HAP-1 (cell line): Measurements from ENCODE around the gene TRAM2.

ENCODE experiments used
- DNase-seq, 2 experiments: peaks; one replicate each; pipeline ENCODE4 v3.0.0-alpha.2; 2016 to 2020; ENCODE audit warnings: low spot score in 2 of 2
- H3K27me3 ChIP-seq: fragments of 250-450 bp; sonication (Bioruptor Pico); 2 replicates; pipeline ENCODE4 v1.5.1; 2020; ENCODE audit warnings: low read depth, mild to moderate bottlenecking, moderate library complexity
- H3K36me3 ChIP-seq: fragments of 250-450 bp; sonication (Bioruptor Pico); replicated peaks from 2 replicates; pipeline ENCODE4 v1.5.1; 2020; ENCODE audit warnings: mild to moderate bottlenecking
- H3K4me1 ChIP-seq: fragments of 250-450 bp; sonication (Bioruptor Pico); 2 replicates; pipeline ENCODE4 v1.5.1; 2020; ENCODE audit warnings: mild to moderate bottlenecking
- H3K4me3 ChIP-seq: fragments of 250-450 bp; sonication (Bioruptor Pico); 2 replicates; pipeline ENCODE4 v1.5.1; 2020; ENCODE audit warnings: mild to moderate bottlenecking, moderate library complexity
- H3K9me3 ChIP-seq: fragments of 250-450 bp; sonication (Bioruptor Pico); 2 replicates; pipeline ENCODE4 v1.5.1; 2020; ENCODE audit warnings: mild to moderate bottlenecking, moderate library complexity
- in situ Hi-C: fragments of 300-500 bp; cut with MboI; formaldehyde crosslinking; loops from 3 replicates; pipeline ENCODE4 v1.14.3; 2020; ENCODE audit warnings: low sequenced_read_pairs, inconsistent platforms, mixed read lengths

Gene TRAM2

DNA sequence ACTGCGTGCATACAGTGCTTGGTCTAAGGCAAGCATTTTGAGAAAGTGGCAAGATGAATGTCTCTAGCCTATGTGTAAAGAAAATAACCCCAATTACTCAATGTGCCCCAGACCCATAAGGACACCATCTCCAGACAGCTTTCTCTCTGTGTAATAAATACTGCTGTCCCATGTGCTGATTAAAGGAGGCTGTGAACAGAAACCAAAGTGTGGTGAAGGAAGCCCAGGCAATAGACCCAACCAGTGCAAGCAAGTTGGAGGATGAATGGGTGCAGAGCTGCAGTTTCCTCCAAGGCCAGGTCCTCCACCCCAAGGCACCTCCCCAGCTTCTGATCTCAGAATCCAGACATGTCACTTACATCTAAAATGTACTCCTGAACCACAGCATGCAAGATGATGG, 60.6 kb downstream of the TRAM2 start:
- H3K9me3 ChIP-seq, result no peaks in the 10 kb centered on the region
- no peak overlapping the region for H3K4me3 ChIP-seq
- 0 out of 2 replicates have a peak, but pooled peaks cover 3% of the 10 kb centered on the region for H3K36me3 ChIP-seq
- no peaks in the 10 kb centered on the region for H3K4me1 ChIP-seq
- in situ Hi-C loops, result no loop called here
- no peak for DNase-seq
- H3K27me3 ChIP-seq, result no peaks in the 10 kb centered on the region

DNA sequence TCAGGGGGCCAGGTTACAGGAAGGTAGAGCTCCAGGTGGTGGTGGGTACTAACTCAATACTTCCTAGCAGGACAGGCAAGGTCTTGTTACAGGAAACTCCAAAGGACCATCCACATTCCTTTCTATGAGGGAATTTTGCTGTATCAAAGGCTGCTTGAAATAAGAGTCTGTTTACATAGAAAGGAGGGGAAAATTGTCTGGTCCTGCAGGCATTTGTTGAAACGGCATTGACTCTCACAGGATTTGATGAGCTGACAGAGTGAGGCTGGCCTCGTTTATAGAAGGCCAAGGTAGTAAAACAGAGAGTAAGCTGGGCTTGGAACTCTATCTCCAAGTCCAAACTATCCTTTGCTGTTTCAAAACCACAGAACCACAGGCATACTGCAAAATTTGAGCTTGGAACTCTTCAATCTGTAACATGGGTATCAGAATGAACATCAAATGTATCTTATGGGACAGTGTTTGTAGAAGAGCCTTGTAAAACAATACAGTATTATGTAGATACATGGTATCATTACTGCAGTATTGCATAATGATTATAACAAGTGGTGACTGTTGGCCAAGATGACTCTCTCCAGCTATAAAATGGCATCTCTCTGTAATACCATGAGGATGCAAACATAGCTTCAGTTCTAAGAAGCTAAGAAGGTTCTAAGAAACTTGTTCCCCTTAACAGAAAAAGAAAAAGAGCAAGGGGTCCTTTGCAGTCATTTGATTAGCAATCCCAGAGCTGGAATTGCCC, 61.5 kb downstream of the TRAM2 start:
- Histone ChIP-seq H3K36me3 (peaks cover 8% of the 10 kb centered on the region; the same call in 1 of the 2 replicates), H3K4me3 (no peak overlapping the region), H3K4me1 (peaks cover 4% of the 10 kb centered on the region), H3K27me3 (no peaks in the 10 kb centered on the region), H3K9me3 (no peaks in the 10 kb centered on the region)
- in situ Hi-C loops, result no loop called here
- no peak for DNase-seq

DNA sequence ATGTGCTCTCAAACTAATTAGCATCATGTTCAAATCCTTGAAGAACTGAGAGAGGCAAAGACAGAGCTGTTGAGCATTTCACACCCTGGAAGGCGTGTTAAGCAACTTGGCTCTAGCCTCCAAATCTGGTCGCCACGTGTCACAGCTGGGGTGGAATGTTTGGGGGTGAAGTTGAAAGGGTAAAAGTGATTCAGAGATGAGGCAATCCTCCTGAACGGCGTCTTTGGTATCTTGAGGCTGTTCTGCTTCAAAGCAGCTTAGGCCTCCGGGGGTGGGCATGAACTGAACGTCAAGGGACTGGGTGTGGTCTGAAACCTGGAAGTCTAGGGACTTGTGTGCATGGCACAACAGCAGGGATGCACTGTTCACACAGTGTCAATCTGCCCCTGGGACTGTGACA, 62.3 kb downstream of the TRAM2 start:
- Histone ChIP-seq H3K9me3 (no peaks in the 10 kb centered on the region), H3K4me1 (peaks cover 12% of the 10 kb centered on the region), H3K27me3 (no peaks in the 10 kb centered on the region), H3K36me3 (peaks cover 14% of the 10 kb centered on the region), H3K4me3 (no peak overlapping the region)
- in situ Hi-C loops, result no loop called here
- no peak for DNase-seq

DNA sequence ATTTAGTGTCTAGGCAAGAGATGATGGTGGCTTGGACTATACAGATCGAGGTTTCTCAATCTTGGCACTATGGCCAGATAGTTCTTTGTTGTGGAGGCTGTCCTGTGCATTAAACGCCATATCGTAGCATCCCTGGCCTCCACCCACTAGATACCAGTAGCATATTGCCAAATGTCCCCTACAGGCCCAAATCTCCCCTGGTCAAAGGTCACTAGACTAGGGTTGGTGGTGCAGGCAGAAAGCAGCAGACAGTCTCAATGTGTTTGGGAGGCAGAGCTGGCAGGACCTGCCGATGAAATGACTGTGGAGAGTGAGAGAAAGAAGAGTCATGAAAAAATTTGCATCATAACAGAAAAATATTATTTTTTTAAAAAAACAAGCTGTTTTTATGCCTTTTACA, 63.0 kb downstream of the TRAM2 start:
- in situ Hi-C loops, result no loop called here
- Histone ChIP-seq H3K36me3 (peaks cover 20% of the 10 kb centered on the region), H3K9me3 (no peaks in the 10 kb centered on the region), H3K4me3 (no peak overlapping the region), H3K4me1 (peaks cover 12% of the 10 kb centered on the region), H3K27me3 (no peaks in the 10 kb centered on the region)
- no peak for DNase-seq

DNA sequence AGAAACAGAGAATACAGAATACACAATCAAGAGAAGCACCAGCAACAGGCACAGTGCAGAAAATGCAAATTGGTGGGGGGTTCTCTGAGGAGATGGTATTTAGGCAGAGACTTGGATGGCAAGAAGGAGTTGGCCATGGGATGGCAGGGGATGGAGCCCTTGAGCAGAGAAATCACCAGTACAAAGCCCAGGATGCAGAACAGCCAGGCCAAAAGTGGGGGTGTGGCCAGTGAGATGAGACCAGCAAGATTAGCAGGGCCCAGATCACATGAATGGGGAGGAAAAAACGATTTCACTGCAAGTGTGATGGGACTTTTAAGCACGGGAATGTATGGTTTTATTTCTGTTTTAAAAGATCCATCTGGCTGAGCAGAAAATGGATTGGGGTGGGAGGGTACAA, 63.4 kb downstream of the TRAM2 start:
- H3K36me3 ChIP-seq, result peaks cover 23% of the 10 kb centered on the region
- H3K27me3 ChIP-seq, result no peaks in the 10 kb centered on the region
- no peak for DNase-seq
- H3K4me3 ChIP-seq, result no peak overlapping the region
- H3K9me3 ChIP-seq, result no peaks in the 10 kb centered on the region
- in situ Hi-C loops, result no loop called here
- H3K4me1 ChIP-seq, result peaks cover 12% of the 10 kb centered on the region

DNA sequence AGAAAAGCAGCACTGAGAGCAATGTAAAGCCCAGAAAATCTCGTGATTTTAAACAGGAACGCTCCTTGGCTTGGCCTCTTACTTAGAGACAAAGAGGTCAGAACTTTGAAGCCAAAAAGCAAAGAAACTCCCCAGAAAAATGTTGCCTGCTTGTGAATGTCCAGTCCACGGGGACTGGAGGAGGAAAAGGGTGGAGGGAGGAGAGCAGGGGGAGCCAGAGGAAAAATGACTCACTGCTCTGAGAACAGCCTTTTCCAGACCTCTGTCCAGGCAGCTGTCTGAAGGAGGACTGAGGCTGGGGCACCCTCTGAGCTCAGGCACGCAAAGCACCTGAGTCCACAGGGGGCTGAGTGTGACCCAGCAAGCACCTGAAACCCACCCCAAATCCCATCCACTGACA, 64.7 kb downstream of the TRAM2 start:
- no peak for DNase-seq
- no peaks in the 10 kb centered on the region for H3K9me3 ChIP-seq
- in situ Hi-C loops, result no loop called here
- H3K4me1 ChIP-seq, result peaks cover 12% of the 10 kb centered on the region
- no peak overlapping the region for H3K4me3 ChIP-seq
- H3K36me3 ChIP-seq, result peaks cover 27% of the 10 kb centered on the region
- H3K27me3 ChIP-seq, result no peaks in the 10 kb centered on the region

DNA sequence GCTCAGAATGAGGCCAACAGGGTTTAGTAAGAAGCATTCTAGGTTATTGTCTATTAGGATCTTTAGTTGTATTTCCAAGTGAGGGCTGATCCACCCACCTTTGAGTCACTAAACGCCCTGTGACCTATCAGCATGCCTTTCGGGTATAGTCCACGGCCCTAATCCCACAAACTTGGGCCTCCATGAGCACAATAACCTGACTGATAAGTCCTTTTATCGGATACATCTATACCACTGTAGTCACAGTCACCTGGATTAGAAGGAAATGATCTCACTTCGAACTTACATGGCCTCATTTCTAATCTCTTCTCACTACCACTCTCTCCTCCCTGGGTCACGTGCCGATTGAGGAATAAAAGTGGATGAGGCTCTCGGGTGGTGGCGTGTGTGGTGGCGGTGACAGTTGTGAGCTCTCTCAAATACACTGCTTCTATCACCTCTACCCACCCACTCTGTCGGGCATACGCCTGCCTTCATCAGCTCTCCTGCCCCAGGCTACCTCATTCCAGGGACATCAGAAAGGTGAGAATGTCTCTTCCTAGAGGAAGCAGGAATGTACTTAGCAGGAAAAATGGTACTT, 65.2 kb downstream of the TRAM2 start:
- no peaks in the 10 kb centered on the region for H3K27me3 ChIP-seq
- no peak overlapping the region for H3K4me3 ChIP-seq
- in situ Hi-C loops, result no loop called here
- peaks cover 12% of the 10 kb centered on the region for H3K4me1 ChIP-seq
- H3K9me3 ChIP-seq, result no peaks in the 10 kb centered on the region
- H3K36me3 ChIP-seq, result peaks cover 27% of the 10 kb centered on the region
- DNase-seq, result no peak

DNA sequence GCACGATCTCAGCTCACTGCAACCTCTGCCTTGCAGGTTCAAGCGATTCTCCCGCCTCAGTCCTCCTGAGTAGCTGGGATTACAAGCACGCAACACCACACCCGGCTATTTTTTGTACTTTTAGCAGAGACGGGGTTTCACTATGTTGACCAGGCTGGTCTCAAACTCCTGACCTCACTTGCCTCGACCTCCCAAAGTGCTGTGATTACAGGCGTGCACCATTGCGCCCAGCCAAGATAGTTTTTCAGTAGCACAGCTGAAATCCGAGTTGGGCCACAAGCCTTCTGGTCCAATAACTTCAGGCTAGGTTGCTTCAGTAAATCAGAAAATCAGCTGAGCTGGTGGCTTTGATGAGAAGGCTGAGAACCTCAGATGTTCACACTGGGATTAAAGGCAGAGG, 65.7 kb downstream of the TRAM2 start:
- Histone ChIP-seq H3K9me3 (no peaks in the 10 kb centered on the region), H3K4me1 (peaks cover 12% of the 10 kb centered on the region), H3K36me3 (peaks cover 27% of the 10 kb centered on the region), H3K4me3 (no peak overlapping the region), H3K27me3 (no peaks in the 10 kb centered on the region)
- no peak for DNase-seq
- in situ Hi-C loops, result no loop called here

DNA sequence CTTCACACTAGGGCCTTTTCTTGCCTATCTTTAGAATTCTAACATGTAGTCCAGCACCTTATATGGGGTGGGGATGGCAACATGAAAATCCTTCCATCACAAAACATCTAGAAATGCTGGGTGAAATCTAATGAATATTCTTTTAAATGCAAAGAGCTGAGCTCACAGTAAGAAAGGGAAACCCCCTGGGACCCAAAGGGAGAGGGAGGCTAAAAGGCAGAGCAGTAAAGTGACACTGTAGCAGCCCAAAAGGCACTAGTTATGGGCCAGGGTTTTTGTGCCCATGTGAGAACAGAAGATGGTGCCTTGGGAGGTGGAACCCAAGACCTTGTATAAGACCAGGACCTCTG, 66.7 kb downstream of the TRAM2 start:
- Histone ChIP-seq H3K27me3 (no peaks in the 10 kb centered on the region), H3K4me1 (peaks cover 12% of the 10 kb centered on the region), H3K9me3 (no peaks in the 10 kb centered on the region), H3K4me3 (no peak overlapping the region), H3K36me3 (peaks cover 27% of the 10 kb centered on the region)
- DNase-seq, result peak; percentile 73 to 74
- in situ Hi-C loops, result no loop called here

DNA sequence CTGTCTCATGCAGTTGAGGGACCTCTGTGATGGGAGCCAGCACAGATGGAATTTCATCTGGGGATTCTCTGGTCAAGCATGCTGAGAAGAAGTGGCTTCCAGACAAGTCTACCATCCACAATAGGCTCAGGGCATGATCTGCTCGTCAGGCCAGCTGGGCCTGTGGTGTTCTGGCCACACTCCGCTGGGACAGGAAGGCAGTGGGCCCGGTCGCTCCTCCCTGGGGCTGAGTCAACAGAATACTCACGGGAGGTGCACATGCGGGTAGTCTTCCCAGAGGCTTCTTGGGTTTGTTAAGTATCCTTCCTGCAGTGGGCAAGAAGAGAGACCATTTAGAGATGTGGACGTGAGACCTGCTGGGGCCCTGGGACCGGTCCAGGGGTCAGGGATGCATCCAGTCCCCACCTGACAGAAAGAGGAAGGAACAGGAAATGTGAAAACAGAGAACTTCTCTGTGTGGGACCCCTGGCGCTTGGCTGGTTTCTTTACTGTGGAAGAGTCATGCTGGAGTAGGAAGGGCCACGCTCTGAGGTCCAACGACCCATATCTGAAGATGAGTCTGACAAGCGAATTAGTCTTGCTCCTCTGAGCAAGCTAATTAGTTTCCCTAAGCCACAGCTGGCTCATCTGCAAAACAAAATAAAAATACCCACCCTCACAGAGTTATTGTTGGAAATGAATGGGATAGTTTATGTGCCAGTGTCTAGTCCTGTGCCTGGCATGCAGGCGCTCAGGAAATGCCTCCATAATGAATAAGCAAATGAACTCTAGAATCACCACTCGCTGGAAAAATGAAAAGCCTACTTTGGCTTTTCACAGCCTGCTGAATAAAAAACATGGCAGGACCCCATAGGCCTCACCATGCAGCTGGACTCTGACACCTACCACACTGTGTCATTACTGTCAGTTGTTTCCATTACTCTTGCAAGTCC, 67.3 kb downstream of the TRAM2 start:
- H3K36me3 ChIP-seq, result peaks cover 27% of the 10 kb centered on the region
- H3K4me1 ChIP-seq, result peaks cover 12% of the 10 kb centered on the region
- no peaks in the 10 kb centered on the region for H3K27me3 ChIP-seq

DNA sequence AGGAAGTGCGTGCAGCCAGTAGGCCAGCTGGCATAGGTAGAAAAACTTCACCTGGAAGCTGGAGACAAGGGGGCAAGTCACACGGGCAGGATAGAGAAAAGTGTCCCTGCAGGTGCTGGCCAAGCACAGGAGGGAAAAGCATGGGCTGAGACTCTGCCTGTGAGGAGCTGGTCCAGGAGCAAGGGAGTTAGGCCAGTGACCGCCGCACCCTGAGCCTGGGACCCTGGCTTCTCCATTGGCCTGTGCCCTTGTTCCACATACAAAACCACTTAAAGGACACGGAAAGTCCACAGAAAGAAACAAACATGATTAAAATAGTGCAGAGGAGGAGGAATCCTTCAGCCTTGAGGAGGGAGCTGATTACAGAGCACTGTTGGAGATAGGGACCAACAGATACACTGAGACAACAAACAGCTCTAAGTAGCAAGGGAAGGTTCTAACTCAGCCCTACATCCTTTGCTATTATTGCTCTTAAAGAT, 68.6 kb downstream of the TRAM2 start:
- Histone ChIP-seq H3K4me3 (no peak overlapping the region), H3K36me3 (peaks cover 24% of the 10 kb centered on the region), H3K27me3 (no peaks in the 10 kb centered on the region), H3K9me3 (no peaks in the 10 kb centered on the region), H3K4me1 (peaks cover 17% of the 10 kb centered on the region)
- in situ Hi-C loops, result no loop called here
- DNase-seq, result no peak

More for the DNA sequence above, 67.3 kb downstream of the TRAM2 start:
- H3K9me3 ChIP-seq, result no peaks in the 10 kb centered on the region
- DNase-seq, result no peak
- H3K4me3 ChIP-seq, result no peak overlapping the region
- in situ Hi-C loops, result no loop called here

DNA sequence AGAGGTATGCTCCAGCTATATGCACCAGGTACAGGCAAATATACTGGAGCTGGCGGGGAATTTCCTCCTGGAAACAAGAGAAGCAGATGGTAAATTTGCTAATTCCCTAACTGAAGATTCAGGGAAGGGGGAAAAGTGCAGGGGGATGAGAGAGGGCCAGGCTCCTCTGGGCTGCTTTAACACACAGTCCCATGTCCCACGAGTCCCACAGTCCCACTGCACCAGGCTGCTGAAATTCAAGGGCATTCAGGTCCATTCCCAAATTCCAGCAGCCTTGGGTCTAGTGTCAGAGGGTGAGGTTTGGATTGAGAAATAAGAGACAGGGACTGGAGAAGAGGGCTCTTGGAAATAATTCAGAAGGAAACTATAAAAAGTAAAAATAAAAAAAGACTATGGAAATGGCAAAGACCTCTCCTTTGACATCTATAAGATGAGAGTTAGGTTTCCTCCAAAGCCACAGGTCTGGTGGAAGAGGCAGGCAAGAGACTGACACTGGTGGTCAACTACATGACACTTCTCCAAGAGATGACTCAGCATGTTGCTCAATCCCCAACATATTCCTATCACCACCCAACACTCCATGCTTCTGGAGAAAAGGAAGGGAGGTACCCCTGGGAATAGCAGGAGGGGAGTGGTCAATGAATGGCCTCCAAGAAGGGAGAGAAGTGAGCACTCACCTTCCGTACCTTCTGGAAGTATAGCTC, 69.2 kb downstream of the TRAM2 start:
- peaks cover 17% of the 10 kb centered on the region for H3K4me1 ChIP-seq
- H3K27me3 ChIP-seq, result no peaks in the 10 kb centered on the region
- in situ Hi-C loops, result no loop called here
- H3K4me3 ChIP-seq, result no peak overlapping the region
- DNase-seq, result no peak
- H3K9me3 ChIP-seq, result no peaks in the 10 kb centered on the region
- peaks cover 24% of the 10 kb centered on the region for H3K36me3 ChIP-seq

DNA sequence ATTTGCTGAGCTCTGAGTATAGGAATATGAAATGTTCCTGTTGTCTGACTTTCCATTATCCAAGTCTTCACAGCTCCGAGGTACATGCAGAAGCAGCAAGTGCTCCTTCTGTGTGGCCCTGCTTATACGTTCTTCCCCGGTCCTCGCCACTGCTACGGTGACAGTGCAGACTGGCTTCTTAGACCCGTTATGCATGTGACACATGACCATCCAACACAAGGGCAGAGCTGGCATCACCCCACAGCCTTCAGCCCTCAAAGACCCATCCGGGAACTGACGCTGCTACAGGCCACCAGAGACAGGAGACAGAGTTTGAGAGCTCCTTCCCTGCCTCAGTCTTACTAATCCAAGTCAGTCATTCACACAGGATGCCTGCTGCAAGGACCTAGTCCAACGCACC, 70.4 kb downstream of the TRAM2 start:
- Histone ChIP-seq H3K27me3 (no peaks in the 10 kb centered on the region), H3K4me1 (peaks cover 17% of the 10 kb centered on the region), H3K9me3 (no peaks in the 10 kb centered on the region), H3K36me3 (peaks cover 28% of the 10 kb centered on the region), H3K4me3 (no peak overlapping the region)
- in situ Hi-C loops, result no loop called here
- no peak for DNase-seq
